ENCODE results near the gene DNAJC1. TPM values are rescaled to one million over a fixed set of nuclear protein-coding genes. Genes with fewer than 3 reads are reported as not detected.

Gene DNAJC1
- total RNA-seq, 1 experiment from 2014 or later = 12.9 TPM

DNA sequence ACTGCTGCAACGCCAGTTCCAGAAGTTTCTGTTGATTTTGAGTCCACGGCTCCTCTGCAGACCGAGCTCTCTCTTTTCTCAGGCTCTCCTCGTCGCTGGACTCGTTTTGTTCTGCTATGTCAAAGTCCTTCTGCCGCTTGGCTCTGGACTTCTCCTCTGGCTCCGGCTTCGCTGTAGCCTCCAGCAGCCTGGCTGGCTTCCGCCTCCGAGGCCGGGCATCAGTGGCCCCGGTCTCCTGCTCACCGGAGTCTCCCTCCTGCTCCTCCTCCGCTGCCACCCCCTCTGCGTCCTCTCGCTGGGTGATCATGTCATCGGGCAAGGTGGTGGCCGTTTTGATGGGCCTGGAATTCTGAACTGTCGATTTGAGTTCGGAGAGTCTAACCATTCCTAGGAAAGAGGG, 244.3 kb downstream of the DNAJC1 start:
- in situ Hi-C loops (cut with HindIII; ENCODE audit: low pct_unique_long_range_greater_than_20kb, low sequenced_read_pairs) (no loop called here), intact Hi-C loops (cut with micrococcal nuclease; ENCODE audit: unreplicated experiment) (no loop called here)
- Histone ChIP-seq H3K9me3 (ENCODE audit: control insufficient read depth, insufficient read depth, low read depth, low read length) (no peaks in the 10 kb centered on the region), H3K4me3 (ENCODE audit: low read depth in 2 of 2, low read length in 2 of 2) (no peak overlapping the region), H3K36me3 (ENCODE audit: control insufficient read depth, insufficient read depth, low read length) (no peaks in the 10 kb centered on the region), H3K27ac (ENCODE audit: low read length) (no peak overlapping the region), H3K4me1 (ENCODE audit: control insufficient read depth, insufficient read depth, low read length) (no peaks in the 10 kb centered on the region), H3K27me3 (ENCODE audit: control insufficient read depth, insufficient read depth, low read length) (no peaks in the 10 kb centered on the region)
- no peak for ATAC-seq
- no TSS peak for BruUV-seq (replicated peaks)
- ChIA-PET POLR2A (no interaction called here), CTCF (no interaction called here)
- DNase-seq (ENCODE audit: low read depth, low spot score) = no peak
- TF ChIP-seq TCF7L2 (IDR thresholded peaks at IDR 0.05; ENCODE audit: low read depth, low read length) (no peak), SIN3A (IDR thresholded peaks at IDR 0.05; ENCODE audit: borderline replicate concordance, insufficient read depth, low read depth, low read length) (no peak), POLR2AphosphoS5 (IDR thresholded peaks at IDR 0.05; ENCODE audit: low read depth, low read length) (no peak)
- TF ChIP-seq, protein P1, sequence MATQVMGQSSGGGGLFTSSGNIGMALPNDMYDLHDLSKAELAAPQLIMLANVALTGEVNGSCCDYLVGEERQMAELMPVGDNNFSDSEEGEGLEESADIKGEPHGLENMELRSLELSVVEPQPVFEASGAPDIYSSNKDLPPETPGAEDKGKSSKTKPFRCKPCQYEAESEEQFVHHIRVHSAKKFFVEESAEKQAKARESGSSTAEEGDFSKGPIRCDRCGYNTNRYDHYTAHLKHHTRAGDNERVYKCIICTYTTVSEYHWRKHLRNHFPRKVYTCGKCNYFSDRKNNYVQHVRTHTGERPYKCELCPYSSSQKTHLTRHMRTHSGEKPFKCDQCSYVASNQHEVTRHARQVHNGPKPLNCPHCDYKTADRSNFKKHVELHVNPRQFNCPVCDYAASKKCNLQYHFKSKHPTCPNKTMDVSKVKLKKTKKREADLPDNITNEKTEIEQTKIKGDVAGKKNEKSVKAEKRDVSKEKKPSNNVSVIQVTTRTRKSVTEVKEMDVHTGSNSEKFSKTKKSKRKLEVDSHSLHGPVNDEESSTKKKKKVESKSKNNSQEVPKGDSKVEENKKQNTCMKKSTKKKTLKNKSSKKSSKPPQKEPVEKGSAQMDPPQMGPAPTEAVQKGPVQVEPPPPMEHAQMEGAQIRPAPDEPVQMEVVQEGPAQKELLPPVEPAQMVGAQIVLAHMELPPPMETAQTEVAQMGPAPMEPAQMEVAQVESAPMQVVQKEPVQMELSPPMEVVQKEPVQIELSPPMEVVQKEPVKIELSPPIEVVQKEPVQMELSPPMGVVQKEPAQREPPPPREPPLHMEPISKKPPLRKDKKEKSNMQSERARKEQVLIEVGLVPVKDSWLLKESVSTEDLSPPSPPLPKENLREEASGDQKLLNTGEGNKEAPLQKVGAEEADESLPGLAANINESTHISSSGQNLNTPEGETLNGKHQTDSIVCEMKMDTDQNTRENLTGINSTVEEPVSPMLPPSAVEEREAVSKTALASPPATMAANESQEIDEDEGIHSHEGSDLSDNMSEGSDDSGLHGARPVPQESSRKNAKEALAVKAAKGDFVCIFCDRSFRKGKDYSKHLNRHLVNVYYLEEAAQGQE (IDR thresholded peaks at IDR 0.05; ENCODE audit: insufficient read depth in 1 of 2, low read depth in 2 of 2, low read length in 1 of 2) = no peak
- TF ChIP-seq, protein P2, sequence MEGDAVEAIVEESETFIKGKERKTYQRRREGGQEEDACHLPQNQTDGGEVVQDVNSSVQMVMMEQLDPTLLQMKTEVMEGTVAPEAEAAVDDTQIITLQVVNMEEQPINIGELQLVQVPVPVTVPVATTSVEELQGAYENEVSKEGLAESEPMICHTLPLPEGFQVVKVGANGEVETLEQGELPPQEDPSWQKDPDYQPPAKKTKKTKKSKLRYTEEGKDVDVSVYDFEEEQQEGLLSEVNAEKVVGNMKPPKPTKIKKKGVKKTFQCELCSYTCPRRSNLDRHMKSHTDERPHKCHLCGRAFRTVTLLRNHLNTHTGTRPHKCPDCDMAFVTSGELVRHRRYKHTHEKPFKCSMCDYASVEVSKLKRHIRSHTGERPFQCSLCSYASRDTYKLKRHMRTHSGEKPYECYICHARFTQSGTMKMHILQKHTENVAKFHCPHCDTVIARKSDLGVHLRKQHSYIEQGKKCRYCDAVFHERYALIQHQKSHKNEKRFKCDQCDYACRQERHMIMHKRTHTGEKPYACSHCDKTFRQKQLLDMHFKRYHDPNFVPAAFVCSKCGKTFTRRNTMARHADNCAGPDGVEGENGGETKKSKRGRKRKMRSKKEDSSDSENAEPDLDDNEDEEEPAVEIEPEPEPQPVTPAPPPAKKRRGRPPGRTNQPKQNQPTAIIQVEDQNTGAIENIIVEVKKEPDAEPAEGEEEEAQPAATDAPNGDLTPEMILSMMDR (IDR thresholded peaks at IDR 0.05) = no peak

DNA sequence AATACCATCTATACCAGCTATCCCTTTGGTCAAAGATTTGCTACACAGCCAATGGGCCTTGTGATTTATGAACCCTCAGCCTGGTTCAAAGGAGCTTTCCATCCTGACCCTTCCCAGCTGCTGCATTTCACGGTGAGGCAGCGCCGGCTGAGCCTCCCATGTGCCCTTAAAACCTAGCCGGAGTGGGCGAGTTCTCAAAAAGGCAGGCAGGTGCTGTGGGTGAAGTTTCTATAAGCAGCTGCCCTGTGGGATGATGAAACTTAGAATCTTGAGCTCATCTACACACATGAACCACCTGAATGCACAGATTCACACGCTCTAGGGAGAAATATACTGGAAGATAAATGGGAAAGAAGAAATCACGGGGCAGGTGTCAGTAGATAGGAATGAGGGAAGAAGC, 244.8 kb downstream of the DNAJC1 start:
- TF ChIP-seq, protein P1 (IDR thresholded peaks at IDR 0.05; ENCODE audit: insufficient read depth in 1 of 2, low read depth in 2 of 2, low read length in 1 of 2) = no peak
- TF ChIP-seq POLR2AphosphoS5 (IDR thresholded peaks at IDR 0.05; ENCODE audit: low read depth, low read length) (no peak), TCF7L2 (IDR thresholded peaks at IDR 0.05; ENCODE audit: low read depth, low read length) (no peak), SIN3A (IDR thresholded peaks at IDR 0.05; ENCODE audit: borderline replicate concordance, insufficient read depth, low read depth, low read length) (no peak)
- TF ChIP-seq, protein P2 (IDR thresholded peaks at IDR 0.05) = no peak
- DNase-seq (ENCODE audit: low read depth, low spot score) = no peak
- no TSS peak for BruUV-seq (replicated peaks)
- POLR2A ChIA-PET = no interaction called here
- CTCF ChIA-PET = no interaction called here
- intact Hi-C loops (cut with micrococcal nuclease; ENCODE audit: unreplicated experiment) = no loop called here
- Histone ChIP-seq H3K9me3 (ENCODE audit: control insufficient read depth, insufficient read depth, low read depth, low read length) (no peaks in the 10 kb centered on the region), H3K27ac (ENCODE audit: low read length) (no peak overlapping the region), H3K4me3 (ENCODE audit: low read depth in 2 of 2, low read length in 2 of 2) (no peak overlapping the region), H3K27me3 (ENCODE audit: control insufficient read depth, insufficient read depth, low read length) (no peaks in the 10 kb centered on the region), H3K36me3 (ENCODE audit: control insufficient read depth, insufficient read depth, low read length) (no peaks in the 10 kb centered on the region), H3K4me1 (ENCODE audit: control insufficient read depth, insufficient read depth, low read length) (no peaks in the 10 kb centered on the region)
- no peak for ATAC-seq
- in situ Hi-C loops (cut with HindIII; ENCODE audit: low pct_unique_long_range_greater_than_20kb, low sequenced_read_pairs) = no loop called here

All from Panc1 (cell line).